CD4-positive, alpha-beta T cell (primary cell): Measurements from ENCODE around the gene LARGE1. TPM values are rescaled to one million over a fixed set of nuclear protein-coding genes. Genes with fewer than 3 reads are reported as not detected.

Source experiments
- ATAC-seq: fragments of 200-7000 bp; cut with Tn5 transposase; one replicate; pipeline ENCODE4 v1.10.0; 2022; ENCODE audit warnings: mild to moderate bottlenecking; ENCODE audit not compliant: poor library complexity
- CTCF ChIA-PET: fragments of 350-600 bp; sonication (Branson Sonifier 250); formaldehyde crosslinking; loops from one replicate; lab custom pipeline; 2021; ENCODE audit warnings: antibody characterized with exemption, inconsistent platforms; lab: Charles Lee
- POLR2A ChIA-PET: fragments of 350-600 bp; sonication (Branson Sonifier 250); formaldehyde crosslinking; loops from one replicate; lab custom pipeline; 2021; ENCODE audit warnings: antibody characterized with exemption, inconsistent platforms; lab: Charles Lee
- DNase-seq, 14 experiments: peaks; one replicate each; pipeline ENCODE4 v3.0.0-alpha.2; 2013 to 2020; ENCODE audit warnings: mixed read lengths in 2 of 14
- H3K27ac ChIP-seq, 2 donors: one replicate each; pipeline versions ENCODE4 v1.5.1 to v1.7.0; 2013; ENCODE audit warnings: low read length in 2 of 2, low read depth in 1 of 2, mild to moderate bottlenecking in 1 of 2
- H3K27me3 ChIP-seq, 2 experiments: 1 replicate in 1 of 2; 2 replicates in 1 of 2; pipeline versions ENCODE4 v1.6.1 to v1.7.0; 2013; ENCODE audit warnings: low read length in 2 of 2, control low read depth in 1 of 2, mild to moderate bottlenecking in 1 of 2, moderate library complexity in 1 of 2; ENCODE audit not compliant: insufficient read depth in 2 of 2, control insufficient read depth in 1 of 2
- H3K36me3 ChIP-seq: one replicate; pipeline ENCODE4 v1.6.1; 2013; ENCODE audit warnings: low read length, control low read depth; ENCODE audit not compliant: insufficient read depth
- H3K4me1 ChIP-seq: one replicate; pipeline ENCODE4 v1.6.1; 2013; ENCODE audit warnings: low read length, control low read depth; ENCODE audit not compliant: insufficient read depth
- H3K4me3 ChIP-seq: one replicate; pipeline ENCODE4 v1.5.1; 2013; ENCODE audit warnings: mild to moderate bottlenecking, low read length, moderate library complexity
- H3K9me3 ChIP-seq, 2 experiments: 1 replicate in 1 of 2; 2 replicates in 1 of 2; pipeline versions ENCODE4 v1.6.1 to v1.7.0; 2013; ENCODE audit warnings: low read length in 2 of 2, mild to moderate bottlenecking in 2 of 2, control low read depth in 1 of 2, moderate library complexity in 1 of 2; ENCODE audit not compliant: control insufficient read depth in 1 of 2, insufficient read depth in 1 of 2
- H3K27ac Mint-ChIP-seq: one replicate; pipeline ENCODE4 v1.8.0; 2020; ENCODE audit warnings: mixed read lengths
- H3K27me3 Mint-ChIP-seq: one replicate; pipeline ENCODE4 v1.8.0; 2021; ENCODE audit warnings: mixed read lengths
- H3K36me3 Mint-ChIP-seq: one replicate; pipeline ENCODE4 v1.8.0; 2021; ENCODE audit warnings: low read depth, mixed read lengths
- H3K4me1 Mint-ChIP-seq: one replicate; pipeline ENCODE4 v1.8.0; 2021; ENCODE audit warnings: low read depth, mixed read lengths
- H3K4me3 Mint-ChIP-seq: one replicate; pipeline ENCODE4 v1.8.0; 2020; ENCODE audit warnings: mild to moderate bottlenecking, mixed read lengths
- H3K9me3 Mint-ChIP-seq: one replicate; pipeline ENCODE4 v1.8.0; 2020; ENCODE audit warnings: mixed read lengths
- CTCF ChIP-seq: fragments of 200-600 bp; IDR thresholded peaks from one replicate; pipeline ENCODE4 v1.8.0; 2022; ENCODE audit warnings: antibody characterized with exemption, mild to moderate bottlenecking
- intact Hi-C, 2 experiments: fragments of 100-400 bp; cut with DNase I in 1 of 2; cut with micrococcal nuclease in 1 of 2; formaldehyde crosslinking; loops; one replicate each; pipeline versions ENCODE4 v1.15.1 to v1.9.0; 2023 to 2025; cut with DNase I, micrococcal nuclease
- total RNA-seq, 174 experiments: library from RNA in 2 of 174; stranded (reverse) in 2 of 174; gene quantifications; one replicate each; pipeline ENCODE4 v1.2.3 and lab custom pipeline; 2021 to 2026

LARGE1 gene
- total RNA-seq, 2 experiments from 2014 or later: 0.14 to 0.70 TPM

DNA sequence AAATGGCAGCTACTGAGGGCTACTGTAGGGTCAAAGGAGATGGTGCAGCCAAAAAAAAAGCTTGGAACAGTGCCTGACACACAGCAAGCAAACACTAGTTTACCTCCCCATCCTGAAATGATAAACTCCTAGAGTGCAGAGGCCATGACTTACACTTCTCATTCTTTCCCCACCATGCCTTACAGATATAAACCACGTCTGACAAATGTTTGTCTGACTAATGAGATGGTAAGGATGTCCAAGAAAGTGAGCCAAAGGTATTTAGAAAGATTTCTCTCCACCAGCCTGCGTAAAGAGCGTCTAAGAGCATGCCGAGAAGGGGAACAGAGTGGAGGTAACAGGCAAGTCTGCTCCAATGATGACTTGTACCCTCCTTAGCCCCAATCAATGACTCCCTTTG lies 99.0 kb downstream of the LARGE1 start:
- no peak for TF ChIP-seq CTCF
- no peak overlapping the region for H3K4me3 ChIP-seq
- H3K36me3 Mint-ChIP-seq: no peaks in the 10 kb centered on the region
- ChIA-PET POLR2A (no interaction called here), CTCF (no interaction called here)
- no peak overlapping the region for H3K27ac ChIP-seq
- no peaks in the 10 kb centered on the region for H3K4me1 ChIP-seq
- H3K9me3 ChIP-seq: peaks cover 0 to 6% of the 10 kb centered on the region in 2 experiments
- intact Hi-C loops: no loop called here
- H3K4me1 Mint-ChIP-seq: no peaks in the 10 kb centered on the region
- no peaks in the 10 kb centered on the region for H3K9me3 Mint-ChIP-seq
- no peaks in the 10 kb centered on the region for H3K27me3 Mint-ChIP-seq
- ATAC-seq (no peak), DNase-seq (no peak)
- no peaks in the 10 kb centered on the region for H3K36me3 ChIP-seq
- no peaks in the 10 kb centered on the region for H3K27me3 ChIP-seq
- no peak overlapping the region for H3K4me3 Mint-ChIP-seq
- no peak overlapping the region for H3K27ac Mint-ChIP-seq

GRCh38 chr22:33819743-33820142 lies 100.5 kb downstream of the LARGE1 start:
- no peak overlapping the region for H3K27ac Mint-ChIP-seq
- ChIA-PET POLR2A (no interaction called here), CTCF (no interaction called here)
- H3K27me3 Mint-ChIP-seq: no peaks in the 10 kb centered on the region
- no peak overlapping the region for H3K4me3 Mint-ChIP-seq
- no peaks in the 10 kb centered on the region for H3K36me3 Mint-ChIP-seq
- DNase-seq (no peak), ATAC-seq (no peak)
- Histone ChIP-seq H3K36me3 (no peaks in the 10 kb centered on the region), H3K27me3 (no peaks in the 10 kb centered on the region), H3K27ac (no peak overlapping the region), H3K4me3 (no peak overlapping the region), H3K9me3 (peaks cover 0 to 4% of the 10 kb centered on the region in 2 experiments), H3K4me1 (no peaks in the 10 kb centered on the region)
- no peaks in the 10 kb centered on the region for H3K4me1 Mint-ChIP-seq
- peaks cover 5% of the 10 kb centered on the region for H3K9me3 Mint-ChIP-seq
- no peak for TF ChIP-seq CTCF
- intact Hi-C loops: no loop called here

DNA sequence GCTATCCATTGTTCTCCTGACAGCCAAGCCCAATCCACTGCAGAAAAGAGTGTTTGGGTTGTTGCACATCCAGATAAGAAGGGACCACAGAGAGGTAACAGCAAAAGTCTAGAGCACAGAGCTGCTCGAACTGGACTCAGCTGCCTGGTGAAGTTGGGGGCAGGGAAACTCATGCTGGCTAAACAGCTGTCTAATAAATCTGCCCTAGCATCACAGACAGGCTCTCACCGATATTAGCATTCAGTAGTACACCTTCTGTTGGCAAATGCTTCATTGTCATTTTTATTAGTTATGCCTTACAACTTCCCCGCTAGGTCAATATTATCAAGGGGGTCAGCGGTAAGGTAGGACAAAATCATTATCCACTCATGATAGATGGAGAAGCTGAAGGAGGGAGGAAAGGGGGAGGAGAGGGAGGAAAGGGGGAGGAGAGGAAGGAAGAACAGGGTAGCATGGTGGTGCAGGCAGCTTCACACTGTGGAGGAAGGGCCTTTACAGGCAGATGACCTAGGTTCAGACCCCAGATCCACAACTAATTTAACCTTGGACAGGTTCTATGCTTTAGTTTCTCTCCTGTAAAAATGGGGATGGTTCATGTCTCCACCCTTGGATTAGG lies 102.7 kb downstream of the LARGE1 start:
- H3K27me3 Mint-ChIP-seq: no peaks in the 10 kb centered on the region
- H3K27me3 ChIP-seq: no peaks in the 10 kb centered on the region
- no peak for DNase-seq
- H3K9me3 Mint-ChIP-seq: peaks cover 7% of the 10 kb centered on the region
- no peak for TF ChIP-seq CTCF
- CTCF ChIA-PET: no interaction called here
- H3K27ac ChIP-seq: no peak overlapping the region
- no peak overlapping the region for H3K4me3 Mint-ChIP-seq
- peaks cover 0 to 4% of the 10 kb centered on the region in 2 experiments for H3K9me3 ChIP-seq
- intact Hi-C loops: no loop called here
- H3K36me3 Mint-ChIP-seq: no peaks in the 10 kb centered on the region
- no peak for ATAC-seq
- H3K27ac Mint-ChIP-seq: no peak overlapping the region
- no peaks in the 10 kb centered on the region for H3K4me1 ChIP-seq
- no peak overlapping the region for H3K4me3 ChIP-seq
- H3K4me1 Mint-ChIP-seq: no peaks in the 10 kb centered on the region
- POLR2A ChIA-PET: no interaction called here
- H3K36me3 ChIP-seq: no peaks in the 10 kb centered on the region
